IMR-90 (cell line): ENCODE measurements around the gene CLIC4. TPM values are rescaled to one million over a fixed set of nuclear protein-coding genes. Genes with fewer than 3 reads are reported as not detected.

Source experiments
- ATAC-seq: fragments of 200-7000 bp; cut with Tn5 transposase; 2 replicates; pipeline ENCODE4 v1.9.1; 2020; ENCODE audit warnings: low read depth, mild to moderate bottlenecking, moderate library complexity
- BruUV-seq: library from RNA; stranded (reverse); fragments of 400-500 nt; replicated peaks from 2 replicates; lab custom pipeline; 2021; lab: Mats Ljungman, UMichigan
- CTCF ChIA-PET: fragments of 300-600 bp; formaldehyde crosslinking; extraction: SDS; loops from one replicate; lab custom pipeline; 2021; ENCODE audit warnings: antibody characterized with exemption; lab: Yijun Ruan, JAX
- POLR2A ChIA-PET: fragments of 300-600 bp; sonication (Branson Sonifier 250); formaldehyde crosslinking; loops from one replicate; lab custom pipeline; 2022; ENCODE audit warnings: antibody characterized with exemption; ENCODE audit not compliant: unreplicated experiment; lab: Charles Lee
- DNase-seq: peaks from one replicate; pipeline ENCODE4 v3.0.0; 2013
- H2AFZ ChIP-seq: replicated peaks from 2 replicates; pipeline ENCODE3; 2013; ENCODE audit warnings: low read length, mild to moderate bottlenecking; ENCODE audit not compliant: poor library complexity
- H2AK5ac ChIP-seq: 2 replicates; pipeline ENCODE4 v1.6.1; 2013; ENCODE audit warnings: low read depth, low read length, inconsistent platforms
- H2AK9ac ChIP-seq: replicated peaks from 2 replicates; pipeline ENCODE3; 2013; ENCODE audit warnings: mild to moderate bottlenecking, low read depth, low read length, moderate library complexity; ENCODE audit not compliant: poor library complexity
- H2BK120ac ChIP-seq: 2 replicates; pipeline ENCODE4 v1.6.1; 2013; ENCODE audit warnings: low read depth, low read length, inconsistent platforms
- H2BK15ac ChIP-seq: 3 replicates; pipeline ENCODE4 v1.6.1; 2013; ENCODE audit warnings: low read depth, low read length, inconsistent platforms
- H2BK20ac ChIP-seq: 2 replicates; pipeline ENCODE4 v1.6.1; 2013; ENCODE audit warnings: low read depth, mild to moderate bottlenecking, inconsistent platforms, low read length, moderate library complexity
- H2BK5ac ChIP-seq: 2 replicates; pipeline ENCODE4 v1.6.1; 2013; ENCODE audit warnings: mild to moderate bottlenecking, low read depth, low read length, inconsistent platforms; ENCODE audit not compliant: poor library complexity, severe bottlenecking
- H3K14ac ChIP-seq: replicated peaks from 2 replicates; pipeline ENCODE4 v1.6.1; 2013; ENCODE audit warnings: low read depth, low read length, inconsistent platforms
- H3K18ac ChIP-seq: 2 replicates; pipeline ENCODE4 v1.6.1; 2013; ENCODE audit warnings: low read depth, low read length, control low read depth
- H3K23ac ChIP-seq: 2 replicates; pipeline ENCODE4 v1.6.1; 2013; ENCODE audit warnings: low read depth, low read length, inconsistent platforms
- H3K27ac ChIP-seq: 2 replicates; pipeline ENCODE4 v1.5.1; 2013; ENCODE audit warnings: mild to moderate bottlenecking, control low read depth, low read length; ENCODE audit not compliant: insufficient read depth
- H3K27me3 ChIP-seq: 2 replicates; pipeline ENCODE4 v1.6.1; 2013; ENCODE audit warnings: low read length; ENCODE audit not compliant: control insufficient read depth, insufficient read depth
- H3K36me3 ChIP-seq: 2 replicates; pipeline ENCODE4 v1.6.1; 2013; ENCODE audit warnings: low read length, mixed read lengths; ENCODE audit not compliant: control insufficient read depth, insufficient read depth
- H3K4ac ChIP-seq: 2 replicates; pipeline ENCODE4 v1.6.1; 2013; ENCODE audit warnings: low read depth, low read length, inconsistent platforms
- H3K4me1 ChIP-seq: 2 replicates; pipeline ENCODE4 v1.6.1; 2013; ENCODE audit warnings: low read length, mixed read lengths; ENCODE audit not compliant: control insufficient read depth, insufficient read depth
- H3K4me2 ChIP-seq: 2 replicates; pipeline ENCODE4 v1.6.1; 2013; ENCODE audit warnings: low read depth, mild to moderate bottlenecking, control low read depth, low read length, moderate library complexity
- H3K4me3 ChIP-seq: 2 replicates; pipeline ENCODE4 v1.5.1; 2013; ENCODE audit warnings: low read depth, mild to moderate bottlenecking, control low read depth, low read length, moderate library complexity; ENCODE audit not compliant: insufficient read depth
- H3K56ac ChIP-seq: 2 replicates; pipeline ENCODE4 v1.6.1; 2013; ENCODE audit warnings: low read length, inconsistent platforms; ENCODE audit not compliant: insufficient read depth; ENCODE audit errors: extremely low read depth
- H3K79me1 ChIP-seq, 2 experiments: 2 replicates each; pipeline ENCODE4 v1.6.1; 2013; ENCODE audit warnings: low read length in 2 of 2, inconsistent platforms in 1 of 2, low read depth in 1 of 2
- H3K9ac ChIP-seq: 2 replicates; pipeline ENCODE4 v1.6.1; 2013; ENCODE audit warnings: low read depth, low read length, control low read depth
- H3K9me1 ChIP-seq: 2 replicates; pipeline ENCODE4 v1.6.1; 2013; ENCODE audit warnings: low read length, inconsistent platforms; ENCODE audit not compliant: insufficient read depth
- H3K9me3 ChIP-seq: 2 replicates; pipeline ENCODE4 v1.6.1; 2013; ENCODE audit warnings: low read length; ENCODE audit not compliant: control insufficient read depth, insufficient read depth
- H4K20me1 ChIP-seq: 2 replicates; pipeline ENCODE4 v1.6.1; 2013; ENCODE audit warnings: low read length, inconsistent platforms; ENCODE audit not compliant: insufficient read depth
- H4K5ac ChIP-seq: 2 replicates; pipeline ENCODE4 v1.6.1; 2013; ENCODE audit warnings: mild to moderate bottlenecking, low read depth, low read length, control low read depth
- H4K8ac ChIP-seq, 2 experiments: 2 replicates each; pipeline ENCODE4 v1.6.1; 2013; ENCODE audit warnings: low read depth in 2 of 2, low read length in 2 of 2, control low read depth in 1 of 2, inconsistent platforms in 1 of 2
- H4K91ac ChIP-seq: 2 replicates; pipeline ENCODE4 v1.6.1; 2013; ENCODE audit warnings: low read depth, low read length, inconsistent platforms; ENCODE audit not compliant: insufficient read depth
- RAD21 ChIP-seq: IDR thresholded peaks from 2 replicates; pipeline ENCODE4 v1.6.1; 2012; ENCODE audit warnings: low read length, improper control_type of control experiment
- WGBS, 2 experiments: methylation state at CpG; one replicate each; pipeline versions ENCODE4 v1.1.5 to v1.1.7; 2013; ENCODE audit warnings: missing lambda C conversion rate in 2 of 2; ENCODE audit not compliant: insufficient read length in 1 of 2; ENCODE audit errors: extremely low coverage in 2 of 2; 5-methylcytosine and 5-hydroxymethylcytosine counted together
- dilution Hi-C: fragments of 300-500 bp; cut with HindIII; formaldehyde crosslinking; loops from one replicate; pipeline ENCODE4 v1.14.3; 2018; ENCODE audit warnings: low sequenced_read_pairs; ENCODE audit not compliant: unreplicated experiment
- in situ Hi-C: fragments of 300-500 bp; cut with MboI; formaldehyde crosslinking; loops from 3 replicates; pipeline ENCODE4 v1.14.3; 2019; ENCODE audit warnings: low sequenced_read_pairs, inconsistent platforms, mixed read lengths
- intact Hi-C: fragments of 100-400 bp; cut with micrococcal nuclease; formaldehyde crosslinking; loops from 2 replicates; pipeline ENCODE4 v1.10.0; 2022
- polyA plus RNA-seq, 3 experiments: library from polyadenylated mRNA; depleted of rRNA; stranded (reverse); fragments of >200 nt; gene quantifications; 2 replicates each; pipeline ENCODE4 v1.2.3, GENCODE V29; 2012; ENCODE audit warnings: low replicate concordance in 1 of 3
- total RNA-seq: library from RNA; depleted of rRNA; stranded (reverse); fragments of >200 nt; gene quantifications from 2 replicates; pipeline ENCODE4 v1.2.3, GENCODE V29; 2012

The CLIC4 gene
- total and polyA plus RNA-seq, 2 of the 4 experiments (the other 2 are of a cell fraction) = 242 to 392 TPM

DNA sequence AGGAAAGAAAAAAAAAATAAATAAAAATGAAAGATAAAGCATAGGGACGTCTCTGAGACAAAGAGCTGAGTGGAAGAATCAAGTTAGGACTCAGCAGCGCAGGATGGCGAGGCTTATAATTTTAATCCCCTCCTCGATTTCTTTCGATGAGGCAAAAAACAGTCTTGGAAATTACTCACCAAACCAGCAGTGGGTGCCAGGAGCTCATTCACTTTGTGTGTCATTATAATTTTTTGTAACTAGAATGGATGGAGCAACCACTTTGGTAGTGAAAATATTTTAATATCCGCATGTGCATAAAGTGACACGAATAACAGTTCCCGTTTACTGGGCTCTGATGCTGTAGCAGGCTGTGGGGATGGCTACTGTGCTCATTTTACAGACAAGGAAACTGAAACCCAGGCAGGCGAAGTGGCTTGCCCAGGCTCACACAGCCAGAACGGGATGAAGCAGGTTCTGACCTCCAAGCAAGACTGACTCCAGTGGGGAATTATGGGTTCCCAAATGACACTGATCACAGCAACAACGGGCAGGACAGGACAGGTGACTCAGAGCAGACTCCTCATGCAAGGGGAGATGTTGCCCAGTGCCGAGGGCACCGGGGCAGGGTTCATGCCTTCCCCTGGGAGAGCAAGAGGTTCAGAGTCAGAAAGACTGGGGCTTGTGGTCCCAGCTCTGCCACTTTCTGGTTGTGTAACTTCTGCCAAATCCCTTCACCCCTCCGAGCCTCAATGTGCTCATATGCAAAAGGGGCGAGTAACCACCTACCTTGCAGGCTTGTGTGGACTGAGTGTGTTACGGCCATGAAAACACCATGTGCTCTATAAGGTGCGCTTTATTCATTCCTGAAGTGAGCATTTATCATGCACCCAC is 121.2 kb downstream of the CLIC4 start:
- ATAC-seq (no peak), DNase-seq (no peak)
- H4K5ac ChIP-seq = no peak overlapping the region
- no peak overlapping the region for H3K23ac ChIP-seq
- H3K9me3 ChIP-seq = no peaks in the 10 kb centered on the region
- WGBS, 2 experiments = 66% methylated on average over 6 of the region's 17 CpGs; no CpG with 5 or more reads in 1 of the 2 experiments
- no peak overlapping the region for H4K91ac ChIP-seq
- H4K8ac ChIP-seq = no peak overlapping the region
- no peak for TF ChIP-seq RAD21
- BruUV-seq = no TSS peak
- intact Hi-C loops (no loop called here), in situ Hi-C loops (no loop called here), dilution Hi-C loops (no loop called here)
- no peak overlapping the region for H3K56ac ChIP-seq
- H3K9me1 ChIP-seq = peaks cover 4% of the 10 kb centered on the region; the same call in 1 of the 2 replicates
- H3K4me2 ChIP-seq = no peak overlapping the region
- H3K4me3 ChIP-seq = no peak overlapping the region
- H3K4me1 ChIP-seq = no peaks in the 10 kb centered on the region
- no peak overlapping the region for H2AK5ac ChIP-seq
- H3K36me3 ChIP-seq = no peaks in the 10 kb centered on the region
- peaks cover 35% of the 10 kb centered on the region for H3K27me3 ChIP-seq
- H2BK120ac ChIP-seq = no peak overlapping the region
- no peak overlapping the region for H2BK5ac ChIP-seq
- ChIA-PET POLR2A (no interaction called here), CTCF (no interaction called here)
- no peak overlapping the region for H2BK15ac ChIP-seq
- no peak overlapping the region for H3K9ac ChIP-seq
- H3K4ac ChIP-seq = no peak overlapping the region
- H3K79me1 ChIP-seq = no peaks in the 10 kb centered on the region
- no peak overlapping the region for H3K27ac ChIP-seq
- no peak overlapping the region for H2BK20ac ChIP-seq
- H2AFZ ChIP-seq = no peak overlapping the region
- no peak overlapping the region for H3K18ac ChIP-seq
- peak overlapping the region; percentile 78 for H2AK9ac ChIP-seq
- no peak overlapping the region for H3K14ac ChIP-seq
- no peaks in the 10 kb centered on the region for H4K20me1 ChIP-seq
